Jurkat, Clone E6-1 (cell line): Measurements from ENCODE around the gene ZNF765. TPM values are rescaled to one million over a fixed set of nuclear protein-coding genes. Genes with fewer than 3 reads are reported as not detected.
"Not testable (repeated sequence)": the region's sequence is repeated elsewhere in the genome, so short reads cannot be mapped to it uniquely, and the experiment has no call there.

Experiments
- DNase-seq: peaks from one replicate; pipeline ENCODE4 v3.0.0-alpha.2; 2011; ENCODE audit warnings: low read depth, low spot score
- H3K4me3 ChIP-seq: 2 replicates; pipeline ENCODE4 v1.5.1; 2011; ENCODE audit warnings: mild to moderate bottlenecking, low read length, control low read depth, moderate library complexity
- polyA plus RNA-seq: library from polyadenylated mRNA; unstranded; fragments of >200 nt; gene quantifications from one replicate; pipeline ENCODE4 v1.2.1, GENCODE V29; 2012; ENCODE audit warnings: missing spikeins; ENCODE audit not compliant: insufficient read length, insufficient read depth

ZNF765 gene
- polyA plus RNA-seq: 4.3 TPM

GRCh38 chr19:53394974-53395839, at the start of gene ZNF765:
Gene ZNF765 (plus strand): TSS chr19:53395149. CDS start chr19:53398016, 2,867 bp downstream.
- H3K4me3 ChIP-seq: peak within 1 kb of the TSS; percentile 80
- peak; percentile 83 for DNase-seq

GRCh38 chr19:53355739-53356138, 39.2 kb upstream of the ZNF765 start:
- H3K4me3 ChIP-seq: no peak overlapping the region
- DNase-seq: no peak

GRCh38 chr19:53357821-53358581, 36.9 kb upstream of the ZNF765 start:
- H3K4me3 ChIP-seq: no peak overlapping the region
- DNase-seq: no peak

- not testable (repeated sequence) for H3K4me3 ChIP-seq, DNase-seq
These were observed 34.9 kb upstream of the ZNF765 start for GRCh38 chr19:53360056-53360455.

- peak within 1 kb of the TSS; percentile 62 for H3K4me3 ChIP-seq
- peak; percentile 71 for DNase-seq
These were observed 29.6 kb upstream of the ZNF765 start, which contains the start of gene ZNF525 for GRCh38 chr19:53365134-53365898. Gene ZNF525 (plus strand): TSS chr19:53365705. CDS start chr19:53372282, 6,577 bp downstream.

- no peak for DNase-seq
- H3K4me3 ChIP-seq: peak overlapping the region; percentile 62
These were observed 29.0 kb upstream of the ZNF765 start for GRCh38 chr19:53365899-53366493.

GRCh38 chr19:53372196-53372595, 22.8 kb upstream of the ZNF765 start:
- no peak for DNase-seq
- no peak overlapping the region for H3K4me3 ChIP-seq

GRCh38 chr19:53374288-53374687, 20.7 kb upstream of the ZNF765 start:
- H3K4me3 ChIP-seq: no peak overlapping the region
- DNase-seq: no peak

GRCh38 chr19:53374743-53375142, 20.2 kb upstream of the ZNF765 start:
- H3K4me3 ChIP-seq: no peak overlapping the region
- DNase-seq: no peak

- no peak for DNase-seq
- H3K4me3 ChIP-seq: no peak overlapping the region
These were observed 13.6 kb upstream of the ZNF765 start for GRCh38 chr19:53381376-53381775.

- H3K4me3 ChIP-seq: no peak overlapping the region
- DNase-seq: no peak
These were observed 6.8 kb upstream of the ZNF765 start for GRCh38 chr19:53388168-53388567.

GRCh38 chr19:53388904-53389303, 6.0 kb upstream of the ZNF765 start:
- no peak overlapping the region for H3K4me3 ChIP-seq
- DNase-seq: no peak

GRCh38 chr19:53389571-53389970, 5.4 kb upstream of the ZNF765 start:
- DNase-seq: no peak

GRCh38 chr19:53389978-53390377, 5.0 kb upstream of the ZNF765 start:
- no peak for DNase-seq
- H3K4me3 ChIP-seq: no peak overlapping the region

More at GRCh38 chr19:53389571-53389970, 5.4 kb upstream of the ZNF765 start:
- H3K4me3 ChIP-seq: no peak overlapping the region

- peak overlapping the region; percentile 80 for H3K4me3 ChIP-seq
- DNase-seq: no peak
These were observed 401 bp upstream of the ZNF765 start for GRCh38 chr19:53394522-53394973.

GRCh38 chr19:53395840-53396524, 1.0 kb downstream of the ZNF765 start:
- peak overlapping the region; percentile 80 for H3K4me3 ChIP-seq
- DNase-seq: not testable (repeated sequence)

- H3K4me3 ChIP-seq: no peak overlapping the region
- DNase-seq: no peak
These were observed 1.5 kb downstream of the ZNF765 start for GRCh38 chr19:53396525-53396868.

- not testable (repeated sequence) for DNase-seq, H3K4me3 ChIP-seq
These were observed 3.0 kb downstream of the ZNF765 start for GRCh38 chr19:53397918-53398317.
